BJ (cell line): ENCODE data around the gene LHX3. TPM values are rescaled to one million over a fixed set of nuclear protein-coding genes. Genes with fewer than 3 reads are reported as not detected.

ENCODE experiments used
- CTCF ChIA-PET: fragments of 350-600 bp; formaldehyde crosslinking; extraction: SDS; loops from one replicate; lab custom pipeline; 2021; ENCODE audit warnings: antibody characterized with exemption, inconsistent platforms; lab: Yijun Ruan, JAX
- POLR2A ChIA-PET: fragments of 300-600 bp; sonication (Branson Sonifier 250); formaldehyde crosslinking; extraction: SDS; loops from one replicate; lab custom pipeline; 2021; ENCODE audit warnings: antibody characterized with exemption; lab: Charles Lee
- DNase-seq: peaks from one replicate; pipeline ENCODE4 v3.0.0-alpha.2; 2011; ENCODE audit warnings: low read depth
- H3K27me3 ChIP-seq: 2 replicates; pipeline ENCODE4 v1.6.0; 2011; ENCODE audit warnings: low read length; ENCODE audit not compliant: control insufficient read depth, insufficient read depth
- H3K36me3 ChIP-seq: 2 replicates; pipeline ENCODE4 v1.5.1; 2011; ENCODE audit warnings: low read length; ENCODE audit not compliant: control insufficient read depth, insufficient read depth
- H3K4me3 ChIP-seq: 2 replicates; pipeline ENCODE4 v1.5.1; 2011; ENCODE audit warnings: low read depth, mild to moderate bottlenecking, control low read depth, low read length
- polyA plus RNA-seq: library from polyadenylated mRNA; depleted of rRNA; stranded (reverse); fragments of >200 nt; gene quantifications from 2 replicates; pipeline ENCODE4 v1.2.3, GENCODE V29; 2011
- TF ChIP-seq, protein P1 (sequence below): IDR thresholded peaks from 2 replicates; pipeline ENCODE4 v1.5.1; 2011; ENCODE audit warnings: low read depth, mild to moderate bottlenecking, control low read depth, inconsistent platforms, low read length, moderate library complexity; ENCODE audit not compliant: insufficient read depth

LHX3 gene
- polyA plus RNA-seq, 1 experiment: not detected

DNA sequence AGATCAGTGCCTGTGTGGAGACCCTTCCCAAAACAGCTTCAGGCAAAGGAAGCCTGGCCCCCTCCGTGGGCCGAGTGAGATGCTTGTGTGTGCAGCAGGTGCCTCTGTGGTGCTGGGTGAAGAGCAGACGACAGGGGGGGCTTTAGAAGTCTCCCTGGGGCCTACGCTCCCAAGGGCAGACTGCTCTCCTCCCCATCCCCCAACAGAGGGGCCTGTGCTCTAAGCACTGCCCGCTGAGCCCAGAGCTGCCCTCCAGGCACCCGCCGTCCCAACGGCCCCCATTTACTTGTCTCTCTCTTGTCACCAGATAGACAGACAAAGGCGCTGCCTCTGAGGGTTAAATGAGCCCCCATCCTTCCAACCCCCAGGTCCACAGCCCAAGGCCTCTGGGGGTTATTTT is 2.7 kb upstream of the LHX3 start:
- H3K36me3 ChIP-seq: peaks cover 4% of the 10 kb centered on the region; the same call in 1 of the 2 replicates
- ChIA-PET POLR2A (no interaction called here), CTCF (interaction anchor here (1.3 kb wide), 1 partner anchor 17 kb away, joined by 5 read pairs; no protein-coding TSS in a partner anchor)
- TF ChIP-seq, protein P1, sequence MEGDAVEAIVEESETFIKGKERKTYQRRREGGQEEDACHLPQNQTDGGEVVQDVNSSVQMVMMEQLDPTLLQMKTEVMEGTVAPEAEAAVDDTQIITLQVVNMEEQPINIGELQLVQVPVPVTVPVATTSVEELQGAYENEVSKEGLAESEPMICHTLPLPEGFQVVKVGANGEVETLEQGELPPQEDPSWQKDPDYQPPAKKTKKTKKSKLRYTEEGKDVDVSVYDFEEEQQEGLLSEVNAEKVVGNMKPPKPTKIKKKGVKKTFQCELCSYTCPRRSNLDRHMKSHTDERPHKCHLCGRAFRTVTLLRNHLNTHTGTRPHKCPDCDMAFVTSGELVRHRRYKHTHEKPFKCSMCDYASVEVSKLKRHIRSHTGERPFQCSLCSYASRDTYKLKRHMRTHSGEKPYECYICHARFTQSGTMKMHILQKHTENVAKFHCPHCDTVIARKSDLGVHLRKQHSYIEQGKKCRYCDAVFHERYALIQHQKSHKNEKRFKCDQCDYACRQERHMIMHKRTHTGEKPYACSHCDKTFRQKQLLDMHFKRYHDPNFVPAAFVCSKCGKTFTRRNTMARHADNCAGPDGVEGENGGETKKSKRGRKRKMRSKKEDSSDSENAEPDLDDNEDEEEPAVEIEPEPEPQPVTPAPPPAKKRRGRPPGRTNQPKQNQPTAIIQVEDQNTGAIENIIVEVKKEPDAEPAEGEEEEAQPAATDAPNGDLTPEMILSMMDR: no peak
- no peak for DNase-seq
- H3K4me3 ChIP-seq: no peak overlapping the region
- H3K27me3 ChIP-seq: peaks cover 15% of the 10 kb centered on the region

DNA sequence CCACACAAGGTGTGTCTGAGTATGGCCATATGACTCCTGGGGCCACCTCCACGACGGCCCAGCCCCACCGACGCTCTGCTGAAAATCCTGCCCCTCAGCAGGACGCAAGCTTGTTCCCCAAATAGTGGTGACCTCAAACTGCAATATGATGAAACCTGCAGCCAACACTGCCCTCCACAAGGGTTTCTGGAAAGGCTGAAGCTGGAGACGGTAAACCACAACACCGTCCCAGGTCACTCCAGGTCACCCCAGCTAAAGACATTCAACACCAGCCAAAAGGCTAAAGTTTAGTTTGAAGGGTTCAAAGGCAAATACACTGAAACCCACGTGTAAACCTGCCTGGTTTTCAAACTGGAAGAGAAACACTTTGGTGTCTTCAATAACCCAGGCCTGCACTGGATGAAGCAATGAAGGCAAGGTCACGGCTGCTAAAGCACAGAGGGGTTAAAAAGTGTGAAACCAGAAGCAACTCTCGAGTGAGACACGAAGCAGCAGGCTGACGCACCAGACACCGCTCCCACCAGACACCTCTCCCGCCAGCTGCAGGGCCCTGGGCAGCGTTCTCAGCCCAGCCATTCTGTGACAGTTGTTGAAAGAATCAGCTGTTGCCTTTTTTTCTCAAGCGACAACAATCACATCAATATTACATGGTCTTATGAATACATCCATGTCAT is 1.8 kb upstream of the LHX3 start:
- H3K36me3 ChIP-seq: peaks cover 4% of the 10 kb centered on the region; the same call in 1 of the 2 replicates
- TF ChIP-seq, protein P1: no peak
- CTCF ChIA-PET: interaction anchor here (1.3 kb wide), 1 partner anchor 18 kb away, joined by 5 read pairs; no protein-coding TSS in a partner anchor
- H3K4me3 ChIP-seq: no peak overlapping the region
- peaks cover 20% of the 10 kb centered on the region for H3K27me3 ChIP-seq
- POLR2A ChIA-PET: no interaction called here
- DNase-seq: no peak

DNA sequence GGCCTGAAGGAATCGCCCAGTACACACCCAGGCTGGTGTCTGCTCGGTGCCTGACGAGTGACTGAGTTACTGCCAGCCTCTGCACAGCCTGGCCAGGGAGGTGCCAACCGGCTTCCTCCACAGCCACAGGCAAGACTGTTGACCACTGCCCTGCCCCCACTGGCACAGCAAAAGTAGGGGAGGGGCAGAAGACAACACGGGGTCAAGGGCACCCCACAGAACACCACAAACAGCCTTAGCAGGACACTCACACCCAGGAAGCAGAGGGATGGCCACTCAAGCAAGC is 722 bp upstream of the LHX3 start:
- H3K36me3 ChIP-seq: peaks cover 2% of the 10 kb centered on the region; the same call in 1 of the 2 replicates
- POLR2A ChIA-PET: no interaction called here
- TF ChIP-seq, protein P1: no peak
- CTCF ChIA-PET: no interaction called here
- peaks cover 30% of the 10 kb centered on the region for H3K27me3 ChIP-seq
- no peak overlapping the region for H3K4me3 ChIP-seq
- DNase-seq: no peak

DNA sequence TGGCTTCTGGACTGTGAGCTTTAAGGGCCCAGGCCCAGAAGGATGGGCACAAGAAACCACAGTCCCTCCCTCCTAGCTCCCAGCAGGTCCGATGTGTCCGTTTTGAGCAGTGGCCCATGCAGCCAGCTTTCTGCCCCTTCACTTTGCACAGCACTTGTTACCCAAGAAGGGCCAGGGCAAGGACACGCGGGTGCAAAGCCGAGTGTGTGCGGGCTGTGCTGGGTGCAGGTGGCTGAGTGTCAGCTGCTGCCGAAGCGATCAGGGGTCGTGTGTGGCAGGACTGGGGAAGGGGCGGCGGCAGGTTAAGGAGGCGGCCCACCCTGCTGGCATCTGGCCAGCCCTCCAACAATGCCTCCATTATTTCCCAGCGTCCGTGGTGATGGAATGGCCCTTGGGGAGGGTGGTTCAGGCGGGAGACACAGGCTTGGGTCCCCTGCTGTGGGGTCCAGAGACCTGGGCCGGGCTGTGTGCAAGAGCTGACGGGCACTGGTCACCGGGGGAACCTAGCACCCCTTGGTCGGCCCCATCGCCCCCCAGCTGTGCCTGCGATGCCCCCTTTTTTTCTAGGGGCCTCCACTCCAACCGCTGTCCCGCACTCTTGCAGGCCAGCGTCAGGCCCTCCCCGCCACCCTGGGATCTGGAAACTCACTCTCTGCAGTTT is 653 bp downstream of the LHX3 start:
- no peak for DNase-seq
- TF ChIP-seq, protein P1: no peak
- ChIA-PET POLR2A (no interaction called here), CTCF (no interaction called here)
- H3K4me3 ChIP-seq: no peak overlapping the region
- H3K36me3 ChIP-seq: peaks cover 2% of the 10 kb centered on the region; the same call in 1 of the 2 replicates
- peaks cover 42% of the 10 kb centered on the region for H3K27me3 ChIP-seq

DNA sequence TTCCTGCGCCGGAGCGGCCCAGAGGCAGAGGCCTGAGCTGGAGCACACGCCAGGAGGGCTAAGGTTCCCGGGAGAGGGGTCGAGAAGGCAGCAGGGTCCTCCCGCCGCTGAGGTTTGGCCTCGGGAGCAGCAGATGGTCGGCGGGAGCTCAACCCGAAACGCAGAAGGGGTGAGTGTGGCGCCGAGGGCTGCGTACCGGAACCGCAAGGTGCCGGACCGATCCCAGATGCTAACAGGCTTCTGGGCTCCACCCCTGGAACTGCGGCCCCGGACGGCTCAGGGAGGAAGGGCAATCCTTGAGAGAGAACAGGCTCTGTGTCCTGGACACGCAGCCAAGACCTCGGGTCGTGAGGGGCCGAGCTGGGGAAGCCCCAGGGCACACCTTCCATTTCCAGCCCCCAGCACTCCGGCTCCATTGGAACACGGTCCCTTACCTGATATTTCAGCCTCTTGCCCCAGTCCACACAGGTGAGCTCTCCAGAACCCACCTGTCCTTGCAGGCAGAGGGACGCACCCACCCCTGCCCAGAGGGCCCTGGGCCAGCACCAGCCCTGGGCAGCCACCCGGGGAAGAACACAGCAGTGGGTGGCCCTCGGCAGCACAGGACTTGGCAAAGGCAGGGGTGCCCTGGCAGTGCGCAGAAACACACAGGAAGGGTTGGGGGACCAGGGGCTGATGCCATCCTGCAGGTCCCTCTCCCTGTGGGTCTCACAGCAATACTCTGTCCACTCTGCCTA is 1.4 kb downstream of the LHX3 start:
- POLR2A ChIA-PET: no interaction called here
- DNase-seq: no peak
- TF ChIP-seq, protein P1: no peak
- peaks cover under 1% of the 10 kb centered on the region; the same call in 1 of the 2 replicates for H3K36me3 ChIP-seq
- CTCF ChIA-PET: no interaction called here
- H3K27me3 ChIP-seq: peaks cover 44% of the 10 kb centered on the region
- no peak overlapping the region for H3K4me3 ChIP-seq
